ENCODE data around the gene SCMH1. TPM values are rescaled to one million over a fixed set of nuclear protein-coding genes. Genes with fewer than 3 reads are reported as not detected.
A peak's percentile ranks its signal among the peaks of the same experiment; 100 is the strongest.

Gene SCMH1
- total and polyA plus RNA-seq, 7 donors, result 16.2 to 39.4 (median 28.3) TPM

DNA sequence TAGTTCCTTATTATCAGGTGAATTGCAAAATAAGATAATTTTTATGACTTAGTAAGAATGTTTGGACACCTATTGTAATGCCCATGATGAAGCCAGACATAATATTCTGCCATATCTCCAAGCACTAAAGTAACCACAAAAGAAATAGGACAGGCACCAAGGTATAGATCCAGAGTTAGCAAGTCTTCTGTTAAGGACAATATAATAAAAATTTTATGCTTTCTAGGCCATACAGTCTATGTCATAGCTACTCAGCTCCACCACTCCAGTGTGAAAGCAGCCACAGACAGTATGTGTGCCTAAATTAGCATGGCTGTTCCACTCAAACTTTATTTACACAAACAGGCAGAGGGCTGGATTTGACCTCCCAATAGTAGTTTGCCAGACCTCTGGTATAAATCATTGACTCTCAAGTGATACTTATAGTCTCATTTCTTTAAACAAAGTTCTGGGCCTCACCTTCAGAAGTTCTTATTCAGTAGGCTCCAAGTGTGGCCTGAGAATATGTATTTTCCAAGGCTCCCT, 88.3 kb downstream of the SCMH1 start:
- H3K27ac ChIP-seq, result no peak overlapping the region
- no peaks in the 10 kb centered on the region for H3K27me3 ChIP-seq (ENCODE audit: insufficient read depth in 3 of 3, low read length in 2 of 3)
- no peak for ATAC-seq
- H3K9me3 ChIP-seq, result no peaks in the 10 kb centered on the region
- H3K36me3 ChIP-seq (ENCODE audit: insufficient read depth in 1 of 2, low read depth in 1 of 2), result peaks cover 5 to 29% of the 10 kb centered on the region in 2 donors
- TF ChIP-seq, protein P1, sequence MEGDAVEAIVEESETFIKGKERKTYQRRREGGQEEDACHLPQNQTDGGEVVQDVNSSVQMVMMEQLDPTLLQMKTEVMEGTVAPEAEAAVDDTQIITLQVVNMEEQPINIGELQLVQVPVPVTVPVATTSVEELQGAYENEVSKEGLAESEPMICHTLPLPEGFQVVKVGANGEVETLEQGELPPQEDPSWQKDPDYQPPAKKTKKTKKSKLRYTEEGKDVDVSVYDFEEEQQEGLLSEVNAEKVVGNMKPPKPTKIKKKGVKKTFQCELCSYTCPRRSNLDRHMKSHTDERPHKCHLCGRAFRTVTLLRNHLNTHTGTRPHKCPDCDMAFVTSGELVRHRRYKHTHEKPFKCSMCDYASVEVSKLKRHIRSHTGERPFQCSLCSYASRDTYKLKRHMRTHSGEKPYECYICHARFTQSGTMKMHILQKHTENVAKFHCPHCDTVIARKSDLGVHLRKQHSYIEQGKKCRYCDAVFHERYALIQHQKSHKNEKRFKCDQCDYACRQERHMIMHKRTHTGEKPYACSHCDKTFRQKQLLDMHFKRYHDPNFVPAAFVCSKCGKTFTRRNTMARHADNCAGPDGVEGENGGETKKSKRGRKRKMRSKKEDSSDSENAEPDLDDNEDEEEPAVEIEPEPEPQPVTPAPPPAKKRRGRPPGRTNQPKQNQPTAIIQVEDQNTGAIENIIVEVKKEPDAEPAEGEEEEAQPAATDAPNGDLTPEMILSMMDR (IDR thresholded peaks at IDR 0.05), result no peak
- no peak for DNase-seq
- intact Hi-C loops (cut with DNase I), result no loop called here
- no peak overlapping the region for H3K4me3 ChIP-seq
- H3K4me1 ChIP-seq, result peaks cover 3% of the 10 kb centered on the region

DNA sequence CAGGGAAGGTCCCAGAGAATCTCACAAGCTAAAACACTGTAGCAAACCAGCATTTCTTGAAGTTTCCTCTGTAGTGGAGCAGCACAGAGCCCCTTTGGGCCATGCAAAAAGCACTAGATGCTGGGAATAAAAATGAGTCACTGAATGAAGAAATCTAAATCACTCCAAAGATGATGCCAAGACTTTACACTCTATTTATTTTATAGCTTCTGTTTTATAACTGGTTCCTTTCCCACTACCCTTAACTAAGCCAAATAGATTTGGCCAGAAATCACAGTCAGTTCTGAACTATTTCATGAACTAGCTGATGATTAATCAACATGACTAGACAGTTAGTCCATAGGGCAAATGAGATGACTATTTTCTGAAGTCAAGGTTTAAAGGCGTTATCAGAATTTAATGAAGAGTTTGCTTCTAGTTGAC, 89.5 kb downstream of the SCMH1 start:
- Histone ChIP-seq H3K4me3 (no peak overlapping the region), H3K27ac (no peak overlapping the region), H3K9me3 (no peaks in the 10 kb centered on the region), H3K4me1 (peaks cover 3% of the 10 kb centered on the region), H3K27me3 (ENCODE audit: insufficient read depth in 3 of 3, low read length in 2 of 3) (no peaks in the 10 kb centered on the region), H3K36me3 (ENCODE audit: insufficient read depth in 1 of 2, low read depth in 1 of 2) (peaks cover 5 to 33% of the 10 kb centered on the region in 2 donors)
- 70 to 84% (median 81%) methylated on average over 1 of the region's 1 CpG for WGBS, 3 donors
- DNase-seq (no peak), ATAC-seq (peak; percentile 52 to 74 (median 70))
- intact Hi-C loops (cut with DNase I), result no loop called here
- TF ChIP-seq, protein P1 (IDR thresholded peaks at IDR 0.05), result no peak

DNA sequence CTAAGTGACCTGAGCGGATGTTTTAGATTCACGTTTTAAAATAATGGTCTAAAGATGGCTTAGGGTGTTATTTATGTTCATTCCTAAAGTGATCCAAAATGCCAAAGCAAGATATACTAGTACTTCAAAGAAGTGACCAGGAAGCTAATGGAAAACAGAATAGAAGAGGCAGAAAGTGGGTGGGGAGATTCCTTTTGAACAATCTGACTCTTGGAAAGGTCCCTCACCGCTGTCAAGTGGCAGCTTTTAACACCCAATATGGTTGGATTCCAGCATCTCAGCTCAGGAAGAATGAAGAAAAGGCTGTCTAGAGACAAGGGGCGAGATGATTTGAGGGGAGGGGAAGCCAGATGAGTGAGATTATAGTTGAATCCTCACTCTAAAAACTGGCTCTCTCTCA, 90.3 kb downstream of the SCMH1 start:
- TF ChIP-seq, protein P1 (IDR thresholded peaks at IDR 0.05), result no peak
- H3K27ac ChIP-seq, result no peak overlapping the region
- no peaks in the 10 kb centered on the region for H3K9me3 ChIP-seq
- ATAC-seq (no peak), DNase-seq (no peak)
- H3K36me3 ChIP-seq (ENCODE audit: insufficient read depth in 1 of 2, low read depth in 1 of 2), result peaks cover 5 to 35% of the 10 kb centered on the region in 2 donors
- H3K4me3 ChIP-seq, result no peak overlapping the region
- peaks cover 3% of the 10 kb centered on the region for H3K4me1 ChIP-seq
- intact Hi-C loops (cut with DNase I), result no loop called here
- WGBS, 3 donors, result 87 to 90% (median 88%) methylated on average over 4 of the region's 4 CpGs
- no peaks in the 10 kb centered on the region for H3K27me3 ChIP-seq (ENCODE audit: insufficient read depth in 3 of 3, low read length in 2 of 3)

DNA sequence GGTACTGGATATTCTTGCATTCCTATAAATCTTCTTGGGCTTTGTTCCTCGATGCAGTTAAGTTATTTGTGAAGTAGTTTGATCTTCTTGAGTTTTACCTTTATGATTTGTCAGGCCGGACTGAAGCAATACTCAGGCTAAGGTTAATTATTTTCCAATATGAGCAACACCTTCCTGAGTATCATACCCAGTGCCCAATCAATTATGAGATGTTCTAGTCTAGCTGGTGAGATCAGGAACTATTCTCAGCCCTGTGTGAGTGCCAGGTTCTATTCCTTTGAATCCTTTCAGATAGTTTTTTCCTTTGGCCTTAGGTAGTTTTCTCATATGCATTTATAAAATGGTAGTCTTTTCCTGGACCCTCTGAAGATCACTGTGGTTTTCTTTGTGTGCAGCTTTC, 92.5 kb downstream of the SCMH1 start:
- WGBS, 3 donors, result 62 to 71% (median 65%) methylated on average over 2 of the region's 2 CpGs

More for the DNA sequence above, 92.5 kb downstream of the SCMH1 start:
- peaks cover 3% of the 10 kb centered on the region for H3K4me1 ChIP-seq
- H3K27me3 ChIP-seq (ENCODE audit: insufficient read depth in 3 of 3, low read length in 2 of 3), result no peaks in the 10 kb centered on the region
- DNase-seq (no peak), ATAC-seq (no peak)
- H3K27ac ChIP-seq, result no peak overlapping the region
- TF ChIP-seq, protein P1 (IDR thresholded peaks at IDR 0.05), result no peak
- intact Hi-C loops (cut with DNase I), result no loop called here
- no peaks in the 10 kb centered on the region for H3K9me3 ChIP-seq
- peaks cover 5 to 51% of the 10 kb centered on the region in 2 donors for H3K36me3 ChIP-seq (ENCODE audit: insufficient read depth in 1 of 2, low read depth in 1 of 2)
- H3K4me3 ChIP-seq, result no peak overlapping the region

Measured in psoas muscle (tissue), 8 donors.